Neuron (in vitro differentiated cells): Measurements from ENCODE around the gene SEMA6B.
"Not testable (repeated sequence)": the region's sequence is repeated elsewhere in the genome, so short reads cannot be mapped to it uniquely, and the experiment has no call there.

Experiments
- H2AFZ ChIP-seq: one replicate; pipeline ENCODE4 v1.6.1; 2013; ENCODE audit warnings: low read depth, mild to moderate bottlenecking, inconsistent platforms, low read length, moderate library complexity
- H3K27me3 ChIP-seq: one replicate; pipeline ENCODE4 v1.6.1; 2013; ENCODE audit warnings: low read length; ENCODE audit not compliant: insufficient read depth
- H3K36me3 ChIP-seq: one replicate; pipeline ENCODE4 v1.6.1; 2013; ENCODE audit warnings: low read length; ENCODE audit not compliant: insufficient read depth
- H3K4me1 ChIP-seq: one replicate; pipeline ENCODE4 v1.6.1; 2013; ENCODE audit warnings: low read length; ENCODE audit not compliant: insufficient read depth
- H3K4me3 ChIP-seq: 2 replicates; pipeline ENCODE4 v1.5.1; 2013; ENCODE audit warnings: mild to moderate bottlenecking, low read length, moderate library complexity
- H3K9me3 ChIP-seq: one replicate; pipeline ENCODE4 v1.6.1; 2013; ENCODE audit warnings: low read length

SEMA6B gene

DNA sequence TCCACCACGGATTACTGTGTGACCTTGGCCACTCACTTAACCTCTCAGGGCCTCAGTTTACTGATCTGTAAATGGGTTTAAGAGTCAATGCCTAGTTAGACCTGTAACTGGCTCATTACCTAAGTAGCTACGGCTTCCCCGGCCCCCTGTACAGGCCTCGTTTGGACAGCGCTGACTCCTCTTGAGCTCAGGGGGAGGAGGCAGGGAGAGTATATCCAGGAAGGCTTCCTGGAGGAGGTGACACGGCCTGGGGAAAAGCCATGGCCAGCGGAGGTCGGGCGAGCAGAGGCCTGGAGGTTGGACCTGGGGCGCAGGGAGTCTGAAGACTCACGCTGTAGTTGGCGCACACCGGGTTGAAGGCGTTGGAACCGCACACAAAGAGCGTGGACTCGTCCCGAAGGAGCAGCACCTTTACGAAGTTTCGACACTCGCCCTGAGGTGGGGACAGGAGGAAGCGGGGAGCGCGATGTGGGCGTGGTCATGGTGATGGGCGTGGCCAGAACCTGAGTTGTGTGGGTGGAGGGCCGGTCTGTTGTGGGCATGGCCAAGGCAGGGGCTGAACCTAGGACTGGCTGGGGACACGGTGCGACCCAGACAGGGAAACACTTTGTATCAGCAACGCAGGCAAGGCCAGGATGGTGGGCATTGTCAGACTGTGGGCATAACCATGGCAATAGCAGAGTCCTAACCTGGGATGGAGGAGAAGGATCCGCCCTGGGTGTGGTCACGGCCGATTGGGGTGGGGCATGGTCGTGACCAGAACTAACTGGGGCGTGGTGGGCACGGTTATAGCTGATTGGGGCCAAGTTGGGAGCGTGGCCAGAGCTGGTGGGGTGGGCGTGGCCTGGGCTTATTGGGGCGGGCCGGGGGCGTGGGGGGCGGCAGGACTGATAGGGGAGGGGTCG lies 3.6 kb downstream of the SEMA6B start:
- Histone ChIP-seq H3K36me3 (peaks cover 31% of the 10 kb centered on the region), H3K27me3 (no peaks in the 10 kb centered on the region), H3K4me1 (no peaks in the 10 kb centered on the region), H2AFZ (no peak overlapping the region), H3K4me3 (no peak overlapping the region), H3K9me3 (peaks cover 2% of the 10 kb centered on the region)

DNA sequence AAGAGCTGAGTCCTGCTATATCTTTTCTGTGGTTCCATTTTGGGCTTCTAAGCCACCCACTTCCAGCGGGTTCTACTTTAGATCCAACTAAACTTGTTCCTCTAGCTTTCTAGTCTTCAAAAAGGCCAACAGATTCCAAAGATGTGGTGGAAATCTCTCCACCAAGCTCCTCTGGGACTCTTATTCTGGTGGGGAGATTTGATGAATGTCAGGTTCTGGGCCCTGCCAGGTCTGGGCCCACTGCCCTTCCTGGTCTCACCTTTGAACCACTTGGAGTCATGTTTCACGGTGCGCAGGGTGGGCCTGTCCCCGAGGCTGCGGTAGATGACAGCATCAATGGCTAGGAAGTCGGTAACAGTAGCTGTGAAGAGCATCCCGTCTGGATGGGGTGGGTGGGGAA lies 4.8 kb downstream of the SEMA6B start:
- peaks cover 2% of the 10 kb centered on the region for H3K9me3 ChIP-seq
- H3K27me3 ChIP-seq = no peaks in the 10 kb centered on the region
- H3K4me1 ChIP-seq = no peaks in the 10 kb centered on the region
- H3K4me3 ChIP-seq = no peak overlapping the region
- H3K36me3 ChIP-seq = peaks cover 36% of the 10 kb centered on the region
- H2AFZ ChIP-seq = no peak overlapping the region

DNA sequence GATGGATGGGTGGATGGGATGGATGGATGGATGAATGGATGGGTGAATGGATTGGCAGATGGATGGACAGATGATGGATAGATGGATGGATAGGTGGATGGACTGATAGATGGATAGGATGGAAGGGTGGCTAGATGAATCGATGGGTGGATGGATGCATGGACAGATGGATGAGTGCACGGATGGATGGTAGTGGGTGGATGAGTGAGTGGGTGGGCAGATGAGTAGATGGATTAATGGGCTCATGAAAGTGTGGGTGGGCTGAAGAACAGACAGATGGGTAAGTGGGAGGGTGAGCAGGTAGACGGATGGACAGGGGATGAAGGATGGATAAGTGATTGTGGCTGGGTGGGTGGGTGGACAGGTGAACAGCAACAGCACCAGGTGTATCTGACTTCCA lies 5.7 kb downstream of the SEMA6B start:
- Histone ChIP-seq H2AFZ (no peak overlapping the region), H3K27me3 (no peaks in the 10 kb centered on the region), H3K4me3 (no peak overlapping the region), H3K4me1 (no peaks in the 10 kb centered on the region), H3K36me3 (peaks cover 39% of the 10 kb centered on the region), H3K9me3 (peaks cover 2% of the 10 kb centered on the region)

DNA sequence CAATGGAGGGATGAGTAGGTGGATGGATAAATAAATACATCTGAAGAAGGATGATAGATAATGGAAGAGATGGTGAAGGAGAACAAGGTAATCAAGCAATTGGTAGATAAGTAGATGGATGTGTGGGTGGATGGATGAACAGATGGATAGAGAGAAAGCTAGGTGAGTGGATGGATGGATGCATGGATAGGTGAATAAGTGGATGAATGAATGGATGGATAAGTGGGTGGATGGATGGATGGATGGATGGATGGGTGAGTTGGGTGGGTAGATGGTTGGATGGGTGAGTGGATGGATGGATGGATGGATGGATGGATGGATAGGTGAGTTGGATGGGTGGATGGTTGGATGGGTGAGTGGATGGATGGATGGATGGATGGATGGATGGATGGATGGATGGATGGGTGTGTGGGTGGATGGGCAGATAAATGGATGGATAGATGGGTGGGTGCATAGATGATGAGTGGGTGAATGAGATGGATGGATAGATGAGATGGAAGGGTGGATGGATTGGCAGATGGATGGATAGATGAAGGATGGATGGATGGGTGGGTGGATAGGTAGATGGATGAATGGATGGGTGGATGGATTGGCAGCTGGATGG lies 6.3 kb downstream of the SEMA6B start:
- Histone ChIP-seq H3K4me3 (no peak overlapping the region), H2AFZ (no peak overlapping the region), H3K4me1 (no peaks in the 10 kb centered on the region), H3K36me3 (peaks cover 39% of the 10 kb centered on the region), H3K9me3 (peaks cover 2% of the 10 kb centered on the region), H3K27me3 (no peaks in the 10 kb centered on the region)

DNA sequence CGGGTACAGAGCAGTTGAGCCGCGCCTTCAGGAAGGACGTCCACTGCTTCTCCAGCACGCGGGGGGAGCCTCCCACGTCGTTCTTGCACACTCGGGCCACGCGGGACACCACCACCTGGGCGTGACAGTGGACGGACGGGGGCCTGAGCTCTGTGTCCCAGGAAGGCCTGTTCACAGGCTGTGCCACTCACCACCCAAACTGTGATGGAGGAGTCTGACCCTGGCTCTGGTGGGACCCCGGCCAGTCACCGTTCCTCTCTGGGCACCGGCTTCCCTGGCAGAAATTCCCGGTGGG lies 7.0 kb downstream of the SEMA6B start:
- Histone ChIP-seq H3K27me3 (no peaks in the 10 kb centered on the region), H3K36me3 (peaks cover 39% of the 10 kb centered on the region), H3K9me3 (peaks cover 2% of the 10 kb centered on the region), H2AFZ (no peak overlapping the region), H3K4me1 (no peaks in the 10 kb centered on the region), H3K4me3 (no peak overlapping the region)

DNA sequence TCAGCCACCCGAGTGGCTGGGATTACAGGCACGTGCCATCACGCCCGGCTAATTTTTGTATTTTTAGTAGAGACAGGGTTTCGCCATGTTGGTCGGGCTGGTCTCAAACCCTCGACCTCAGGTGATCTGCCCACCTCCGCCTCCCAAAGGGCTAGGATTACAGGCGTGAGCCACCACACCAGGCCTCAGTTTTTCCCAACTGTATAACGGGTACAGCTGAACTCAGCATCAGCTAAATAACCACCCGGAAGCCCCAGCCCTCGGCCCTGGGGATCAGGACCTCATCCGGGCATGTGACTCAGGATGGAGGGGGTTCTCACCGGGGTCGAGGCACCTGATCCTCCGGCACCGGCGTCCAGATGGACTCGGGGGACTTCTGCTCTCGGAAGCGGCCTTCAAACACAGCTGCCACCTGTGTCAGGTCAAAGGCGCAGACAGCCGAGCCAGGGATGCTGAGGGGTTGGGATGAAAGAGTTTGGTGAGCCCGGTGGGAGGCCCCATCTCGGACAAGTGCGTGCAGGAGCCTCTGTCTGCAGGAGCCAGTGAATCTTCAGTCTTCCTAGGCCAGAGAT lies 8.9 kb downstream of the SEMA6B start:
- H3K27me3 ChIP-seq = no peaks in the 10 kb centered on the region
- peaks cover 43% of the 10 kb centered on the region for H3K36me3 ChIP-seq
- no peaks in the 10 kb centered on the region for H3K4me1 ChIP-seq
- H3K9me3 ChIP-seq = peaks cover 2% of the 10 kb centered on the region
- no peak overlapping the region for H2AFZ ChIP-seq
- no peak overlapping the region for H3K4me3 ChIP-seq

DNA sequence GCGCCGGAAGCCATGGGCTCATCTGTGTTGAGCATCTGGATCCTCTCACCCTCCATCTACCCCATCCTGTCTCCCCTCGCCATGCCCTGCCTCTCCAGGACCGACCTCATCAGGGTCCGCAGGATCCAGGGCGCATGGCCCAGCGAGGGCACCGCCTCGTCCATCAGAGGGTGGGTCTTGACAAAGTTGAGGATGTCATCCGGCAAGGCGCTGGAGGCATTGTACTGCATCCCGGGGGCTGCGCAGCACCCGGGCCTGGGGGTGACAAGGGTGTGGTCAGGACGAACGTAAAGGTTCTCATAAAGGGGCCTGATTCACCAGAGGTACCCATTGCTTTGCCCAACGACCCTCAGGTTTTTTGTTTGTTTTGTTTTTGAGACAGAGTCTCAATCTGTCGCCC lies 9.5 kb downstream of the SEMA6B start:
- H3K9me3 ChIP-seq = peaks cover 2% of the 10 kb centered on the region
- no peaks in the 10 kb centered on the region for H3K4me1 ChIP-seq
- H3K36me3 ChIP-seq = peaks cover 45% of the 10 kb centered on the region
- no peak overlapping the region for H3K4me3 ChIP-seq
- no peaks in the 10 kb centered on the region for H3K27me3 ChIP-seq
- H2AFZ ChIP-seq = no peak overlapping the region

DNA sequence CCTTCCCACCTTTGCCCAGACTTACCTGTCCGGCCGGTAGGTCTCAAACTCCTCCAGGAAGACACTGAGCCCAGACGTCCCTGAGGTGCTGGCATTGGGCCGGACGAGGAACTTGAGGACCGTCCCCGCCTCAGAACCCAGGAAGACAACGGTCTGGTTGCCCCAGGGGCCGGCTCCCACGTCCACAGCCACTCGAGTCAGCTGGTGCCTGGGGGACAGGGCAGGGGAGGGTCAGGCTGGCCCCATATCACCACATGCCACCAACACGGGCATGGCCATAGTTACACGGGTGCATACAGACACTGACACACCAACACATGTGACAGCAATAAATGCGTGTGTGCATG lies 11.3 kb downstream of the SEMA6B start:
- H3K27me3 ChIP-seq = no peaks in the 10 kb centered on the region
- H3K9me3 ChIP-seq = no peaks in the 10 kb centered on the region

DNA sequence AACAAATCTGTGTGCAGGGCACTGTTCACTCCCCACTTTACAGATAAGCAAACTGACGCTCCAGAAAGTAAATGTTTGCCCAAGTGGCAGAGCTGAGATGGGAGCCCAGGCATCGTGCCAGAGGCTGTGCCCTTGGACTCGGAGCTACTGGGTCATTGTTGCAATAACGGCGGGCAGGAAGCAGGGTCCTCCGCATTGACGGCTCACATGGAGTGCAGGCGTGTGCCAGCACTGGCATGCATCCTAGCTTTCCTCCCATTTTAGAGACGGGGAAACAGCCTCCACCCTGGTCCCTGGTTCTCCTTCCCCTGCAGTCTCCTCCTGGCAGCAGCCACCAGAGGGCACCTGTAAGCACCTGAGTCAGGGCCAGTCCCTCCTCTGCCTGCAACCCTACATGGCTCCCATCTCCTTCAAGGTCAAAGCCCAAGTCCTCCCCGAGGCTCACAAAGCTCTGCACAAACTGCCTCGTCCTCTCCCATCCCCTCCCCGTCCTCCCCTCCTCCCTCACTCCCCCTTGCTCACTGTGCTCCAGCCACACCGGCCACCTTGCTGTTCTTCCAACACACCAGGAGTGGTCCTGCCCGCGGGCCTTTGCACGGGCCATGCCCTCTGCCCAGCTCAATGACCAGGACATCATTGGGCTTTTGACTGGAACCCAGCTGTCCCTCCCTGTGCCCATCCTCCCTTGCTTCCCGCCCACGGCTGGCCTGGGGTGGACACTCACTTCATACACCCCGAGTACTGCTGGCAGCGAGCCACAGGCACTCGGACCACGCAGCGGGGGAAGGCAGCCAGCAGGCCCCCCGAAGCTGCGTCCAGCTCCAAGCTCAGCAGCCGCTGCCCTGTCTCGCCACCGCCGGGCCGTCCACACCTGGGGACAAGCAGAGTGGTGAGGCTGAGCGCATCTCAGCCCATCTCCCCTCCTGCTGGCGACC lies 11.9 kb downstream of the SEMA6B start:
- no peaks in the 10 kb centered on the region for H3K4me1 ChIP-seq
- H3K4me3 ChIP-seq = no peak overlapping the region
- peaks cover 23% of the 10 kb centered on the region for H3K36me3 ChIP-seq
- H3K9me3 ChIP-seq = no peaks in the 10 kb centered on the region
- no peak overlapping the region for H2AFZ ChIP-seq
- H3K27me3 ChIP-seq = no peaks in the 10 kb centered on the region

More for the DNA sequence above, 11.3 kb downstream of the SEMA6B start:
- Histone ChIP-seq H3K4me1 (no peaks in the 10 kb centered on the region), H3K36me3 (peaks cover 30% of the 10 kb centered on the region), H3K4me3 (no peak overlapping the region), H2AFZ (no peak overlapping the region)

DNA sequence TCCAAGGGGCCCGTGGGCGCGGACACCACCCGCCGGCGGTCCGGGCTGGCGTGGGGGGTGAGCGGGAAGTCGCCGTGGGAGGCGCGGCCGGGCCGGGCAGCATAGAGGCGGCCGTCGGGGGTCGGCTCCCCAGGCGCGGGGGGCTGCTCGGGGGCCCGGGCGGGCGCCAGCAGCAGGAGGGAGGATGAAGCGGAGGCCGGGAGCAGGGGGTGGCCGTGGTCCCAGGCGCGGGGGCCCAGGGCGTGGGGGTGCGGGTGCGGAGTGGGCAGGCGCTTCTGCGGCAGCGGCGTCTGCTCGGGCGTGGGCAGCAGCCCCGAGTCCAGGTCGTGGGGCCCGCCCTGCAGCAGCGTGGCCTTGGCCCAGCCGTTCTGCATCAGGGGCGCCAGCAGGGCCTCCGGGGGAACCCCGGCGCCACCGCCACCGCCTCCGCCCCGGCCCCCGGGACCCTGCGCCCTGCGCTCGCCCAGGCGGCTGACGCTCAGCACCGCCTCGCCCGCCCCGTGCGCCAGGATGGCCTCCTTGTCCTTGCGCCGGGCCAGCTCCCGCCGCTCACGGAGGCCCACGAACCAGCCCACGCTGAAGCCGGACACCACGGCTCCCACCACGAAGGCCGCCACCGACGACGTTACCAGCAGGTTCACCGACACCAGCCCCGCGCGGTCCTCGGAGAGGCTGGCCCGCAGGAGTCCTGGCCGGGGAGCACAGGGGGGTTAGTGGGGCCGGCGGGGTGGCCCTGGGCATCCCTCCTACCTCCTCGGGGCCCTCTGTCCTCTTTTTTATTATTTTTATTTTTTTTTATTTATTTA lies 15.4 kb downstream of the SEMA6B start:
- no peaks in the 10 kb centered on the region for H3K27me3 ChIP-seq
- H3K9me3 ChIP-seq = peaks cover 7% of the 10 kb centered on the region
- H3K4me3 ChIP-seq = no peak overlapping the region
- H2AFZ ChIP-seq = no peak overlapping the region
- H3K4me1 ChIP-seq = no peaks in the 10 kb centered on the region
- peaks cover 9% of the 10 kb centered on the region for H3K36me3 ChIP-seq

DNA sequence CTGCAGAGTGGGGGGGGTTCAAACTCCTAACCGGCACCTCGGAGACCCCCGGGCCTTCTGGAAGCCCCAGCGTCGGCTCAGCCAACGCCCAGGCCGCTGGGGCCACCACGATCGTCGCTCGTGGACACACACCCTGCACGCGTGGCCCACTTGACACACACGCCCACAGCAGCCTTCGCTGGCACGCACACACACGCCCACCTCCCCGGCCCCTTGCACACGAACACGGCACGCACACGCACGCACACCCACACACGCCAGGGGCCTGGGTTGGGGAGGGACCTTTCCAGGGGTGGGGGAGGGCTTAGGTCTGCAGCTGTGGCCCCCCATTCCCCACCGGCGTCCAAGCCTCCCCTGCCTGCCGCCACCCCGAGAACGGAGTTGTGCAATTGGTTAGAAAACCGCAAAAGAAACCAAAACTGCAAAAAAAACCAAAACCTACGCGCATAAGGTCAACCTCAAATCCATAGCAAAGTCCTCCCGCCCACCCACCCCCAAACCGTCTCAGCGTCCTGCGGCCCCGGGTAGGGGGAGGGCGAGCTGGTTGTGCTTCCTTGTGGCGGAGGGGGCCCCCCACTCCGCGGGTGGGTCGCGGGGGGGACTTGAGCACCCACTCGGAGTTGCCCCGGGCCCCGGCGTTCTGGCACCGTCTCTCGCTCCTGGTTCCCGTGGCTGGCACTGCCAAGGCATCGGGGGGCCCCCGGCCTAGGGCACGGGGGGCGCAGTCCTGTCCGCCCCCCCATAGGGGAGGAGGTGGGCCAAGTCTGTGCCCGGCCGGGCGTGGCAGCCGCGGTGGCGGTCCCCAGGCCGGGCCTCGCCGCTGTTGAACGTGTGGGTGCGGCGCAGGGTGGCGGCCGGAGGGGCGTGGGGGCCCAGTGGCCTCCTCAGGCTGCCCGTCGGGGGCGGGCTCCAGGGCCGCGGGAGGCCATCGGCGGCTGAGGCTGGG lies 16.3 kb downstream of the SEMA6B start:
- Histone ChIP-seq H3K36me3 (peaks cover 7% of the 10 kb centered on the region), H3K9me3 (peaks cover 7% of the 10 kb centered on the region), H3K4me3 (no peak overlapping the region), H2AFZ (no peak overlapping the region), H3K4me1 (no peaks in the 10 kb centered on the region), H3K27me3 (no peaks in the 10 kb centered on the region)

DNA sequence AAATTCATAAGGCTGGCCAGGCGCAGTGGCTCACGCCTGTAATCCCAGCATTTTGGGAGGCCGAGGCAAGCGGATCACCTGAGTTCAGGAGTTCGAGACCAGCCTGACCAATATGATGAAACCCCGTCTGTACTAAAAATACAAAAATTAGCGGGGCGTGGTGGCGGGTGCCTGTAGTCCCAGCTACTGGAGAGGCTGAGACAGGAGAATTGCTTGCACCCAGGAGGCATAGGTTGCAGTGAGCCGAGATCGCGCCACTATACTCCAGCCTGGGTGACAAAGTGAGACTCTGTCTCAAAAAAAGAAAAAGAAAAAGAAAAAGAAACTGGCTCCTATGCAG lies 17.7 kb downstream of the SEMA6B start:
- not testable (repeated sequence) for H3K4me1 ChIP-seq, H3K27me3 ChIP-seq, H3K36me3 ChIP-seq, H3K9me3 ChIP-seq, H2AFZ ChIP-seq, H3K4me3 ChIP-seq
